ENCODE results near the gene PCSK6.

GRCh38 chr15:101361418-101361817, 128.1 kb downstream of the PCSK6 start:
- TF ChIP-seq PATZ1 (CRISPR knock-in tag; IDR thresholded peaks at IDR 0.05; ENCODE audit: borderline replicate concordance) (no peak), CREB5 (CRISPR knock-in tag; IDR thresholded peaks at IDR 0.05; ENCODE audit: low read depth) (no peak), RARB (CRISPR knock-in tag; IDR thresholded peaks at IDR 0.05) (no peak), TCF4 (CRISPR knock-in tag; IDR thresholded peaks at IDR 0.05; ENCODE audit: borderline replicate concordance) (no peak), OSR1 (CRISPR knock-in tag; IDR thresholded peaks at IDR 0.05) (no peak), ZFP30 (CRISPR knock-in tag; IDR thresholded peaks at IDR 0.05) (no peak), GLIS3 (CRISPR knock-in tag; IDR thresholded peaks at IDR 0.05) (no peak), POU6F1 (CRISPR knock-in tag; IDR thresholded peaks at IDR 0.05; ENCODE audit: borderline replicate concordance, low read depth) (no peak), ZFP3 (CRISPR knock-in tag; IDR thresholded peaks at IDR 0.05) (no peak), ARNTL (CRISPR knock-in tag; IDR thresholded peaks at IDR 0.05; ENCODE audit: borderline replicate concordance, low read depth) (no peak), CSDC2 (CRISPR knock-in tag; IDR thresholded peaks at IDR 0.05) (no peak), CSRNP3 (CRISPR knock-in tag; IDR thresholded peaks at IDR 0.05) (no peak), PPARA (CRISPR knock-in tag; IDR thresholded peaks at IDR 0.05; ENCODE audit: borderline replicate concordance) (no peak), ZNF565 (CRISPR knock-in tag; conservative IDR thresholded peaks at IDR 0.05; ENCODE audit: low read depth) (no peak)

Data from SK-N-SH treated with all-trans-retinoic acid at 6 μM for 48 hours (cell line).